Activated CD8-positive, alpha-beta T cell treated with anti-CD3 and anti-CD28 coated beads for 36 hours (primary cell): ENCODE data around the gene SIX5. TPM values are rescaled to one million over a fixed set of nuclear protein-coding genes. Genes with fewer than 3 reads are reported as not detected.

ENCODE experiments used
- ATAC-seq: fragments of 200-7000 bp; cut with Tn5 transposase; one replicate; pipeline ENCODE4 v1.10.0; 2021; ENCODE audit warnings: mild to moderate bottlenecking, moderate library complexity
- CTCF ChIA-PET: fragments of 350-600 bp; sonication (Branson Sonifier 250); formaldehyde crosslinking; loops from one replicate; lab custom pipeline; 2021; ENCODE audit warnings: antibody characterized with exemption; lab: Charles Lee
- POLR2A ChIA-PET: fragments of 350-600 bp; sonication (Branson Sonifier 250); formaldehyde crosslinking; loops from one replicate; lab custom pipeline; 2021; ENCODE audit warnings: antibody characterized with exemption; lab: Charles Lee
- DNase-seq: peaks from one replicate; pipeline ENCODE4 v3.0.0-alpha.2; 2020
- H3K27ac Mint-ChIP-seq: one replicate; pipeline ENCODE4 v1.8.0; 2021; ENCODE audit warnings: mild to moderate bottlenecking, mixed read lengths
- H3K27me3 Mint-ChIP-seq: one replicate; pipeline ENCODE4 v1.8.0; 2021; ENCODE audit warnings: mixed read lengths
- H3K36me3 Mint-ChIP-seq: one replicate; pipeline ENCODE4 v1.8.0; 2021; ENCODE audit warnings: low read depth, mixed read lengths
- H3K4me1 Mint-ChIP-seq: one replicate; pipeline ENCODE4 v1.8.0; 2021; ENCODE audit warnings: low read depth, mixed read lengths
- H3K4me3 Mint-ChIP-seq: one replicate; pipeline ENCODE4 v1.8.0; 2021; ENCODE audit warnings: mild to moderate bottlenecking, moderate library complexity, mixed read lengths
- H3K9me3 Mint-ChIP-seq: one replicate; pipeline ENCODE4 v1.8.0; 2021; ENCODE audit warnings: mixed read lengths
- CTCF ChIP-seq: fragments of 200-600 bp; IDR thresholded peaks from one replicate; pipeline ENCODE4 v1.8.0; 2022; ENCODE audit warnings: antibody characterized with exemption, mild to moderate bottlenecking
- intact Hi-C: fragments of 100-400 bp; cut with micrococcal nuclease; formaldehyde crosslinking; loops from one replicate; pipeline ENCODE4 v1.10.0; 2022
- total RNA-seq, 2 experiments: library from RNA; stranded (reverse); gene quantifications; one replicate each; pipeline ENCODE4 v1.2.3, GENCODE V29; 2021

Gene SIX5
- total RNA-seq, 2 experiments from 2014 or later, result 0.97 to 1.5 TPM

GRCh38 chr19:45747513-45747912 lies 21.5 kb downstream of the SIX5 start:
- H3K36me3 Mint-ChIP-seq, result no peaks in the 10 kb centered on the region
- ChIA-PET CTCF (no interaction called here), POLR2A (no interaction called here)
- H3K4me3 Mint-ChIP-seq, result no peak overlapping the region
- DNase-seq, result no peak
- H3K27ac Mint-ChIP-seq, result no peak overlapping the region
- no peak for ATAC-seq
- H3K9me3 Mint-ChIP-seq, result no peaks in the 10 kb centered on the region
- H3K4me1 Mint-ChIP-seq, result no peaks in the 10 kb centered on the region
- no peak for TF ChIP-seq CTCF
- H3K27me3 Mint-ChIP-seq, result peaks cover 6% of the 10 kb centered on the region
- intact Hi-C loops, result no loop called here

DNA sequence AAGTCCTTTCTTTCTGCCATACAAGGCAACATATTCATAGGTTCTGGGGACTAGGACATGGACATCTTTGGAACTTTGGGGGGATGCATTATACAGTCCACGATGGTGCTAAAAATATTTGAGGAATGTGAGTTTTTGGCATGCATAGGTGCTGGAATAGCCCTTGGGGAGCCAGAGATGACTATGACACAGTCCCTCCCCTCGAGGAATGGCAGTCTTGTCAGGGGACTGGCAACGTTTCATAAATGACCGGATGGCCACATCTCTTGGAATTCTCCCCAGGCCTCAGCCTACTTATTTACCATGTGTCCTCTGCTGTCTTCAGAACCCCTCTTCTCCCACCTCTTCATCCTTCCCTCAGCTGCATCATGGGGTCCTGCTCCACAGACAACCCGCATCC lies 22.2 kb downstream of the SIX5 start:
- Mint-ChIP-seq H3K27ac (no peak overlapping the region), H3K4me1 (no peaks in the 10 kb centered on the region), H3K36me3 (no peaks in the 10 kb centered on the region), H3K9me3 (no peaks in the 10 kb centered on the region), H3K27me3 (peaks cover 6% of the 10 kb centered on the region), H3K4me3 (no peak overlapping the region)
- intact Hi-C loops, result no loop called here
- TF ChIP-seq CTCF, result no peak
- ATAC-seq (no peak), DNase-seq (no peak)
- ChIA-PET CTCF (no interaction called here), POLR2A (no interaction called here)

DNA sequence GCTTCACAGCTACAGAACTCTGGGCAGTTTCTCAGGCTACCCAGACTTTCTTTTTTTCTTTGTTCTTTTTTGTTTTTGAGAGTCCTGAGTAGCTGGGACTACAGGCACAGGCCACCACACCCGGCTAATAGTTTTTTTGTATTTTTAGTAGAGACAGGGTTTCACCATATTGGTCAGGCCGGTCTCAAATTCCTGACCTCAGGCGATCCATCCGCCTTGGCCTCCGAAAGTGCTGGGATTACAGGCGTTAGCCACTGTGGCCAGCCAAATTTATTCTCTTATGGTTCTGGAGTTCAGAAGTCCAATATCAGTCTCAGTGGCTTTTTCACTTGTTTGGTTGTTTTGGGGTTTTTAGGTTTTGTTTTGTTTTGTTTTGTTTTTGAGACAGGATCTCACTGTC lies 23.4 kb downstream of the SIX5 start:
- CTCF ChIA-PET, result interaction anchor here (0.7 kb wide), 1 partner anchor 24 kb away, joined by 3 read pairs; no protein-coding TSS in a partner anchor
- TF ChIP-seq CTCF, result no peak

DNA sequence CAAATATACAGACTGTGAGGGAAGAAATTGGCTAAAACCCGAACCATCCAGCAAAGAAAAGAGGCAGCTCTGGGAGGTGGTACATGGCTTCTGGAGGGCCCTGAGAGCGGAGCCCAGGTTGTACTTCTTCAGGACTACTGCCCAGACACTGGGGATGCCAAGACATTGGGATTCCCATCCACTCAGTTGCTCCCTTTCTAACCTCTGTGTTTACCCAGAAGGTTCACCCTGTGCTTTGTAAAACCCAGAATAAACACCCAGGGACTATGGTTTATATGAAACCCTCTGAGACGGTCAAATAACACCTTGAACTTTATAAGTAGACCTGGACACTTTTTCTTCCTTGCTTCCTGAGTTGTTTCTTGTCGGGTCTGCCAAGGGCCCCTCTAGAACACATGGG lies 26.1 kb downstream of the SIX5 start:
- DNase-seq (no peak), ATAC-seq (no peak)
- intact Hi-C loops, result no loop called here
- no peaks in the 10 kb centered on the region for H3K4me1 Mint-ChIP-seq
- H3K27me3 Mint-ChIP-seq, result peaks cover 8% of the 10 kb centered on the region
- H3K4me3 Mint-ChIP-seq, result no peak overlapping the region
- POLR2A ChIA-PET, result no interaction called here
- no peak for TF ChIP-seq CTCF
- no peaks in the 10 kb centered on the region for H3K36me3 Mint-ChIP-seq
- no peaks in the 10 kb centered on the region for H3K9me3 Mint-ChIP-seq
- no peak overlapping the region for H3K27ac Mint-ChIP-seq
- CTCF ChIA-PET, result interaction anchor here (1.9 kb wide), 1 partner anchor 26 kb away, joined by 6 read pairs; the partner anchor contains the start of gene SIX5

More for the DNA sequence above, 23.4 kb downstream of the SIX5 start:
- Mint-ChIP-seq H3K4me3 (no peak overlapping the region), H3K36me3 (no peaks in the 10 kb centered on the region), H3K27ac (no peak overlapping the region), H3K27me3 (peaks cover 6% of the 10 kb centered on the region), H3K4me1 (no peaks in the 10 kb centered on the region), H3K9me3 (no peaks in the 10 kb centered on the region)
- no peak for DNase-seq
- POLR2A ChIA-PET, result no interaction called here
- intact Hi-C loops, result no loop called here
- ATAC-seq, result no peak

- intact Hi-C loops, result no loop called here
- no peak overlapping the region for H3K4me3 Mint-ChIP-seq
- no peak for ATAC-seq
- CTCF ChIA-PET, result no interaction called here
- H3K27me3 Mint-ChIP-seq, result peaks cover 2% of the 10 kb centered on the region
- no peak for TF ChIP-seq CTCF
- POLR2A ChIA-PET, result interaction anchor here (0.6 kb wide), 1 partner anchor 87 kb away, joined by 3 read pairs; no protein-coding TSS in a partner anchor
- no peak overlapping the region for H3K27ac Mint-ChIP-seq
- no peaks in the 10 kb centered on the region for H3K4me1 Mint-ChIP-seq
- H3K36me3 Mint-ChIP-seq, result no peaks in the 10 kb centered on the region
- no peak for DNase-seq
- no peaks in the 10 kb centered on the region for H3K9me3 Mint-ChIP-seq
Observed at GRCh38 chr19:45739498-45740439, 29.3 kb downstream of the SIX5 start.
